OCI-LY1 (cell line): ENCODE data around the gene ARHGAP21.

Experiments
- EZH2 ChIP-seq: fragments of 200-600 bp; sonication (generic), shearing (Covaris generic); IDR thresholded peaks from 2 replicates; pipeline ENCODE4 v1.8.0; 2017; ENCODE audit warnings: borderline replicate concordance, mixed run types, mild to moderate bottlenecking, antibody characterized with exemption, low read length, moderate library complexity, mixed read lengths
- TF ChIP-seq, protein P1 (sequence below): fragments of 200-600 bp; sonication (generic), shearing (Covaris generic); IDR thresholded peaks from 2 replicates; pipeline ENCODE4 v1.5.1; 2017; ENCODE audit warnings: mild to moderate bottlenecking, antibody characterized with exemption, low read length, moderate library complexity, mixed read lengths

DNA sequence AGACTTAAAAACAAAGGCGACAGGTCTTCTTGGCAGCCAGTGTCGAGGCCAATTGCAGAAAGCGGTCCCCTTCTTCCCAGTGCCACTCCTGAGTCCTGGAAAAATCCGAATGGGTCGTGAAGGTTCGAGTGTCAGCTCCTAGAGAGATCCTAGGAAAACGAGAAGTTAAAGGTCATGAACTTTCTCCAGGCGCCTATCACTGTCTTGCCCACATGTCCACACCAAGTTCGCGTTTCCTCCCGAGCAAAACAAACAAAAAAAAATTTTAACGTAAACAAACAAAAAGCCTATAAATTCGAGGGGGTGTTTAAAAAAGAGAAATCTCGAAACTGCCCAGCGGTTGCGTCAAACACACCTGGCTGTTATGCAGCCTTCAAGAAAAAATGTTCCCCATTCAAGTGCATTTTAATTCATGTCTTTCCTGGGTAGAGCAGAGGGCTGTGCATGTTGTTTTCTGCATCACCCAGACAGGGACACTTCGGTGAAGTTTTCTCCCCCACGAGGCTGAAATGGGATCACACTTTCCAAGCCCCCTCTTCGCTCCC, 1.5 kb downstream of the ARHGAP21 start:
- TF ChIP-seq, protein P1, sequence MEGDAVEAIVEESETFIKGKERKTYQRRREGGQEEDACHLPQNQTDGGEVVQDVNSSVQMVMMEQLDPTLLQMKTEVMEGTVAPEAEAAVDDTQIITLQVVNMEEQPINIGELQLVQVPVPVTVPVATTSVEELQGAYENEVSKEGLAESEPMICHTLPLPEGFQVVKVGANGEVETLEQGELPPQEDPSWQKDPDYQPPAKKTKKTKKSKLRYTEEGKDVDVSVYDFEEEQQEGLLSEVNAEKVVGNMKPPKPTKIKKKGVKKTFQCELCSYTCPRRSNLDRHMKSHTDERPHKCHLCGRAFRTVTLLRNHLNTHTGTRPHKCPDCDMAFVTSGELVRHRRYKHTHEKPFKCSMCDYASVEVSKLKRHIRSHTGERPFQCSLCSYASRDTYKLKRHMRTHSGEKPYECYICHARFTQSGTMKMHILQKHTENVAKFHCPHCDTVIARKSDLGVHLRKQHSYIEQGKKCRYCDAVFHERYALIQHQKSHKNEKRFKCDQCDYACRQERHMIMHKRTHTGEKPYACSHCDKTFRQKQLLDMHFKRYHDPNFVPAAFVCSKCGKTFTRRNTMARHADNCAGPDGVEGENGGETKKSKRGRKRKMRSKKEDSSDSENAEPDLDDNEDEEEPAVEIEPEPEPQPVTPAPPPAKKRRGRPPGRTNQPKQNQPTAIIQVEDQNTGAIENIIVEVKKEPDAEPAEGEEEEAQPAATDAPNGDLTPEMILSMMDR, result no peak
- no peak for TF ChIP-seq EZH2
